Transverse colon (tissue), 4 donors: ENCODE results near the gene SRPRA.

Experiments
- CTCF ChIP-seq, 5 experiments: fragments of 200-600 bp in 3 of 5; fragments of 450-650 bp in 2 of 5; sonication (generic) in 3 of 5; IDR thresholded peaks; 1 replicate in 2 of 5; 2 replicates in 3 of 5; pipeline ENCODE4 v1.5.1; 2016 to 2017; ENCODE audit warnings: antibody characterized with exemption in 5 of 5, inconsistent platforms in 3 of 5, mild to moderate bottlenecking in 2 of 5, moderate library complexity in 1 of 5
- EP300 ChIP-seq: sonication (generic); formaldehyde crosslinking; IDR thresholded peaks from one replicate; pipeline ENCODE4 v1.6.1; 2017; ENCODE audit warnings: antibody characterized with exemption, low read depth
- POLR2A ChIP-seq: fragments of 450-650 bp; IDR thresholded peaks from one replicate; pipeline ENCODE4 v1.6.1; 2016; ENCODE audit warnings: antibody characterized with exemption, mild to moderate bottlenecking, moderate library complexity
- POLR2AphosphoS5 ChIP-seq, 3 donors: sonication (generic); formaldehyde crosslinking; IDR thresholded peaks; one replicate each; pipeline ENCODE4 v1.6.1; 2016; ENCODE audit warnings: antibody characterized with exemption in 3 of 3

- TF ChIP-seq POLR2A (no peak), POLR2AphosphoS5 (IDR thresholded peaks at IDR 0.05) (no peak), CTCF (IDR thresholded peaks at IDR 0.05) (no peak), EP300 (no peak)
Observed at GRCh38 chr11:126288237-126288636, 19.5 kb upstream of the SRPRA start.
